RWPE2 (cell line): ENCODE measurements around the gene MTMR10.

Experiments used
- ATAC-seq: fragments of 200-7000 bp; cut with Tn5 transposase; 3 replicates; pipeline ENCODE4 v1.9.1; 2021; ENCODE audit warnings: low read depth
- DNase-seq: peaks from one replicate; pipeline ENCODE4 v3.0.0-alpha.2; 2020; ENCODE audit warnings: low spot score
- H3K27ac ChIP-seq: fragments of 450-650 bp; 2 replicates; pipeline ENCODE4 v1.5.1; 2017; ENCODE audit warnings: mild to moderate bottlenecking; ENCODE audit not compliant: poor library complexity, severe bottlenecking
- H3K27me3 ChIP-seq: fragments of 250-450 bp; sonication (Bioruptor Pico); 2 replicates; pipeline ENCODE4 v1.5.1; 2021; ENCODE audit warnings: mild to moderate bottlenecking, moderate library complexity; ENCODE audit not compliant: insufficient read depth, poor library complexity, severe bottlenecking
- H3K36me3 ChIP-seq: fragments of 250-450 bp; sonication (Bioruptor Pico); 2 replicates; pipeline ENCODE4 v1.5.1; 2020; ENCODE audit warnings: low read depth, mild to moderate bottlenecking, moderate library complexity
- H3K4me1 ChIP-seq: fragments of 250-450 bp; sonication (Bioruptor Pico); 2 replicates; pipeline ENCODE4 v1.5.1; 2021; ENCODE audit warnings: mild to moderate bottlenecking, moderate library complexity; ENCODE audit not compliant: insufficient read depth, poor library complexity, severe bottlenecking
- H3K4me3 ChIP-seq: fragments of 250-450 bp; sonication (Bioruptor Pico); 2 replicates; pipeline ENCODE4 v1.5.1; 2021; ENCODE audit warnings: mild to moderate bottlenecking, moderate library complexity; ENCODE audit not compliant: severe bottlenecking
- H3K9me3 ChIP-seq: fragments of 250-450 bp; sonication (Bioruptor Pico); 2 replicates; pipeline ENCODE4 v1.5.1; 2021; ENCODE audit warnings: mild to moderate bottlenecking, moderate library complexity; ENCODE audit not compliant: severe bottlenecking
- CTCF ChIP-seq: fragments of 450-650 bp; IDR thresholded peaks from one replicate; pipeline ENCODE4 v1.5.1; 2017; ENCODE audit warnings: mild to moderate bottlenecking, moderate library complexity; ENCODE audit not compliant: poor library complexity, severe bottlenecking

MTMR10 gene

GRCh38 chr15:30929064-30929669 lies 62.3 kb downstream of the MTMR10 start:
- H3K4me3 ChIP-seq: no peak overlapping the region
- ATAC-seq (no peak), DNase-seq (no peak)
- H3K9me3 ChIP-seq: no peaks in the 10 kb centered on the region
- peaks cover 77% of the 10 kb centered on the region for H3K36me3 ChIP-seq
- H3K4me1 ChIP-seq: peaks cover 14% of the 10 kb centered on the region
- no peak overlapping the region for H3K27ac ChIP-seq
- H3K27me3 ChIP-seq: no peaks in the 10 kb centered on the region
- no peak for TF ChIP-seq CTCF

GRCh38 chr15:30928076-30928475 lies 63.4 kb downstream of the MTMR10 start:
- H3K27me3 ChIP-seq: no peaks in the 10 kb centered on the region
- DNase-seq: no peak
- H3K4me3 ChIP-seq: no peak overlapping the region
- no peaks in the 10 kb centered on the region for H3K9me3 ChIP-seq
- H3K4me1 ChIP-seq: peaks cover 4% of the 10 kb centered on the region
- H3K36me3 ChIP-seq: peaks cover 79% of the 10 kb centered on the region
- TF ChIP-seq CTCF: no peak
- no peak overlapping the region for H3K27ac ChIP-seq
- ATAC-seq: no peak

- ATAC-seq (peak; percentile 9; the same call in 1 of the 3 replicates), DNase-seq (no peak)
- Histone ChIP-seq H3K36me3 (peaks cover 83% of the 10 kb centered on the region), H3K27me3 (no peaks in the 10 kb centered on the region), H3K9me3 (no peaks in the 10 kb centered on the region), H3K4me1 (no peaks in the 10 kb centered on the region), H3K27ac (no peak overlapping the region), H3K4me3 (no peak overlapping the region)
- no peak for TF ChIP-seq CTCF
Observed at GRCh38 chr15:30927148-30927761, 64.2 kb downstream of the MTMR10 start.

- Histone ChIP-seq H3K36me3 (peaks cover 88% of the 10 kb centered on the region), H3K27me3 (no peaks in the 10 kb centered on the region), H3K9me3 (no peaks in the 10 kb centered on the region), H3K4me3 (no peak overlapping the region), H3K27ac (no peak overlapping the region), H3K4me1 (no peaks in the 10 kb centered on the region)
- ATAC-seq (no peak), DNase-seq (no peak)
- TF ChIP-seq CTCF: no peak
Observed at GRCh38 chr15:30926161-30926560, 65.3 kb downstream of the MTMR10 start.

- DNase-seq (no peak), ATAC-seq (no peak)
- Histone ChIP-seq H3K27ac (no peak overlapping the region), H3K4me3 (no peak overlapping the region), H3K27me3 (no peaks in the 10 kb centered on the region), H3K36me3 (peaks cover 88% of the 10 kb centered on the region), H3K9me3 (no peaks in the 10 kb centered on the region), H3K4me1 (no peaks in the 10 kb centered on the region)
- no peak for TF ChIP-seq CTCF
Observed at GRCh38 chr15:30925686-30926085, 65.7 kb downstream of the MTMR10 start.
